Immature natural killer cell (primary cell): Measurements from ENCODE around the gene TNFRSF14. TPM values are rescaled to one million over a fixed set of nuclear protein-coding genes. Genes with fewer than 3 reads are reported as not detected.

Source experiments
- DNase-seq, 3 donors: peaks; one replicate each; pipeline ENCODE4 v3.0.0; 2022; ENCODE audit warnings: mixed read lengths in 1 of 3
- H3K27ac Mint-ChIP-seq, 6 donors: one replicate each; pipeline ENCODE4 v1.8.0; 2020; ENCODE audit warnings: mixed read lengths in 6 of 6, mild to moderate bottlenecking in 5 of 6, inconsistent platforms in 4 of 6, moderate library complexity in 3 of 6
- H3K27me3 Mint-ChIP-seq, 3 donors: one replicate each; pipeline ENCODE4 v1.8.0; 2020 to 2021; ENCODE audit warnings: low read depth in 3 of 3, mild to moderate bottlenecking in 3 of 3, mixed read lengths in 3 of 3, moderate library complexity in 3 of 3, inconsistent platforms in 1 of 3
- H3K36me3 Mint-ChIP-seq, 3 donors: one replicate each; pipeline ENCODE4 v1.8.0; 2020; ENCODE audit warnings: mixed read lengths in 3 of 3, inconsistent platforms in 2 of 3, mild to moderate bottlenecking in 2 of 3
- H3K4me1 Mint-ChIP-seq, 2 donors: one replicate each; pipeline ENCODE4 v1.8.0; 2020; ENCODE audit warnings: inconsistent platforms in 2 of 2, mild to moderate bottlenecking in 2 of 2, mixed read lengths in 2 of 2, moderate library complexity in 1 of 2
- H3K4me3 Mint-ChIP-seq, 5 donors: one replicate each; pipeline ENCODE4 v1.8.0; 2020; ENCODE audit warnings: mild to moderate bottlenecking in 5 of 5, mixed read lengths in 5 of 5, inconsistent platforms in 3 of 5, moderate library complexity in 3 of 5
- H3K9me3 Mint-ChIP-seq, 6 donors: one replicate each; pipeline ENCODE4 v1.8.0; 2020; ENCODE audit warnings: mild to moderate bottlenecking in 6 of 6, mixed read lengths in 6 of 6, inconsistent platforms in 4 of 6, moderate library complexity in 3 of 6
- polyA plus RNA-seq, 3 donors: library from polyadenylated mRNA; unstranded; fragments of 300-500 nt; fragmentation: Illumina TruSeq; gene quantifications; one replicate each; pipeline ENCODE4 v1.2.3, GENCODE V29; 2021

TNFRSF14 gene
- polyA plus RNA-seq, 3 donors from 2014 or later = 62.5 to 75.1 (median 63.8) TPM

DNA sequence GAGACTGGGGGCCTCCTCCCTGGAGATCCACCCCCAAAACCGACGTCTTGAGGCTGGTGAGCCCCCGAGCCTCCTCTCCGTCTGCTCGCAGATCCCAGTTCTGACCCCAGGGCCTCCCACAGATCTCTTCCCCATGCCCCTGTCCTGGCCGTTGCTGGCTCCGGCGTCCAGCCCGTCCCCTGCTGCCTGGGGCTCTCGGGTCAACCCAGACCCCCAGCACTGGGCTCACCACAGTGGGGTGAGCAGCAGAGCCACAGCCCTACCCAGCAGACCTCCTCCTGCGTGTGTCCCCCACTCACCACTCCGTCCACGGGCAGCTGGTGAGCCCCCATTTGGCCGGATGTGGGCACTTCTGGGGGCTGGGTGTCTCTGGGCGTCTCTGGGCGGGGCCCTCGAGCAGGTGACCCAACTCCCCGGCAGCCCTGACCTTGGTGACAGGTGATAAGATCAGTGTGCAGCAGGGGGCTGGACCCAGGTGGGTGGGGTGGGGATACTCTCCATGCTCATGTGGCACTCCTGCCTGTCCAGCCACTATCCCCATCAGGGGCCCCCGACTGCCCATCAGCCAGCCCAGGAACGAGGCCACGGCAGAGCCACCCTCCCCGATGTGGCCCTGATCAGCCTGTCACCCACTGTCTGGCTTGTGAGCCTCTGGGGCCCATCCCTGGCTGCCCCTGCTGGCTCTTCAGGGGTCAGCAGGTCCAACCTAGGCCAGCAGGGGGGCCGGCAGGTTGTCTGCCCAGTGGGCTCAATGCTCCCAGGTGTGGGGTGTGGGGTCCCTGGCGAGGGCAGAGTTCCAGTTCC is 709 bp downstream of the TNFRSF14 start:
- Mint-ChIP-seq H3K9me3 (no peaks in the 10 kb centered on the region), H3K27ac (peak overlapping the region; percentile 93 to 100 (median 96)), H3K4me3 (peak overlapping the region; percentile 93 to 99 (median 98)), H3K4me1 (peaks cover 32 to 39% of the 10 kb centered on the region in 2 donors), H3K27me3 (peaks cover 6 to 13% (median 9%) of the 10 kb centered on the region in 3 donors), H3K36me3 (no peaks in the 10 kb centered on the region)
- DNase-seq = peak; percentile 62 to 72 (median 65)

DNA sequence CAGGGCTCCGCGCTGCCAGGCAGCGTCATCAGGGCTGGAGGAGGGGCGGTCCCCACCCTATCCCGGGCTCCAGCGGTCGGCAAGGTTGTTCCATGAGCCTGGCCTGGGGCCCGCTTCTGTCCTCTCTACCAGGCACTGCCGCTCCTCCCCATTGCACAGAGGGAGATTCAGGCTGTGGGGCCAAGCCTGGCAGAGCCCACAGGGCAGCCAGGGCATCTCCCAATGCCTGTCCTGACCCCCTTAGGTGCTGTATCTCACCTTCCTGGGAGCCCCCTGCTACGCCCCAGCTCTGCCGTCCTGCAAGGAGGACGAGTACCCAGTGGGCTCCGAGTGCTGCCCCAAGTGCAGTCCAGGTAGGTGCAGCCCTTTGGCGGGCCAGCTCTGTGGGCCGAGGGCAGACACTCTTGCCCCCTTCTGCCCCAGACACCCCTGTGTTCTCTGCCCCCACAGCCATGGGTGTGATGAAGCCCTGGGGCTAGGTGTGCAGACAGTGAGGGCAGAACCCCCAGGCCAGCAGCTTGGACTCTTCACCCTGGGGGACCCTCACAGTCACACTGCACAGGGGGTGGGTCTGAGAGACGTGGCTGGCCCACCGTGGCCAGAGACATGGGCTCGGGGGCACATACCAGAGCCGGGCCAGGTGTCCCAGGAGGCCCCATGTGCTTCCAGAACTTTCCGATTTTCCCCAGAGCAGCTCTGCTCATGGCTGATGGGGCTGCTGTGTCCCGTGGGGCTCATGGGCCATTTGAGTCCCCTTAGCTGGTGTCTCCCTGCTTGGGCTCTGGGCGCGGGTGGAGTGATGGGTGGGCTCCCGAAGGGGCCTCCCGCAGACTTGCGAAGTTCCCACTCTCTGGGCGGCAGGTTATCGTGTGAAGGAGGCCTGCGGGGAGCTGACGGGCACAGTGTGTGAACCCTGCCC is 1.6 kb downstream of the TNFRSF14 start:
- no peak for DNase-seq
- H3K4me3 Mint-ChIP-seq = peak overlapping the region; percentile 71 to 99 (median 98)
- no peaks in the 10 kb centered on the region for H3K9me3 Mint-ChIP-seq
- peaks cover 32 to 39% of the 10 kb centered on the region in 2 donors for H3K4me1 Mint-ChIP-seq
- peak overlapping the region; percentile 82 to 100 (median 94) for H3K27ac Mint-ChIP-seq
- no peaks in the 10 kb centered on the region for H3K36me3 Mint-ChIP-seq
- peaks cover 6 to 13% (median 9%) of the 10 kb centered on the region in 3 donors for H3K27me3 Mint-ChIP-seq

DNA sequence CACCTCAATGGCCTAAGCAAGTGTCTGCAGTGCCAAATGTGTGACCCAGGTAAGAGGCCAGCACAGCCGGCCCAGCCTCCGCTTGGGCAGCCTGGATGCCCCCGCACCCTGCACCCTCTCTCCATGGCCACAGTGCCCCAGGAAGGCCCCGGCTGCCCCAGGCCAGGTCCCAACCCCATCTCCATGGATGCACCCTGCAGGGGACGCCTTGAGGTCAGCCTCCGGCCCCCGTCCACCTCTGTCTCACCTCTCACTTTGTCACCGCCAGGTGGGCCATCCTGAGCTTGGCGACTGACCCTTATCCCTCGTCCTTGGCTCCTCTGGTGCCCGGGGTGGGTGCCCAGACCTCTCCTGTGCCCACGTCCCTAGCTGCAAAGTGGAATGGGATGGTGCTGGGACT is 2.2 kb downstream of the TNFRSF14 start:
- Mint-ChIP-seq H3K27ac (peak overlapping the region in 5 of 6 donors; percentile 40 to 100 (median 60)), H3K27me3 (peaks cover 6 to 13% (median 9%) of the 10 kb centered on the region in 3 donors), H3K4me3 (peak overlapping the region; percentile 29 to 99 (median 54)), H3K36me3 (no peaks in the 10 kb centered on the region), H3K9me3 (no peaks in the 10 kb centered on the region), H3K4me1 (peaks cover 32 to 39% of the 10 kb centered on the region in 2 donors)
- no peak for DNase-seq

DNA sequence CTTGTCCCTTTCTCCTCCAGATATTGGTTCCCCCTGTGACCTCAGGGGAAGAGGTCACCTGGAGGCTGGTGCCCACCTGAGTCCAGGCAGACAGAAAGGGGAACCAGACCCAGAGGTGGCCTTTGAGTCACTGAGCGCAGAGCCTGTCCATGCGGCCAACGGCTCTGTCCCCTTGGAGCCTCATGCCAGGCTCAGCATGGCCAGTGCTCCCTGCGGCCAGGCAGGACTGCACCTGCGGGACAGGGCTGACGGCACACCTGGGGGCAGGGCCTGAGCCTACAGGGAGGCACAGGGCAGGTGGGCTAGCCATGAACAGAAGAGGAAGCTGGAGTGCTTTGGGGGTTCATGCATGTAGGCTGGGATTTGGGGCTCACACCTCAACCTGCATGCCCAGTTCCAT is 2.7 kb downstream of the TNFRSF14 start:
- Mint-ChIP-seq H3K9me3 (no peaks in the 10 kb centered on the region), H3K27me3 (peaks cover 6 to 13% (median 9%) of the 10 kb centered on the region in 3 donors), H3K4me1 (peaks cover 32 to 36% of the 10 kb centered on the region in 2 donors), H3K4me3 (peak overlapping the region; percentile 10 to 71 (median 51)), H3K36me3 (no peaks in the 10 kb centered on the region), H3K27ac (peak overlapping the region in 4 of 6 donors; percentile 40 to 79 (median 64))
- no peak for DNase-seq

DNA sequence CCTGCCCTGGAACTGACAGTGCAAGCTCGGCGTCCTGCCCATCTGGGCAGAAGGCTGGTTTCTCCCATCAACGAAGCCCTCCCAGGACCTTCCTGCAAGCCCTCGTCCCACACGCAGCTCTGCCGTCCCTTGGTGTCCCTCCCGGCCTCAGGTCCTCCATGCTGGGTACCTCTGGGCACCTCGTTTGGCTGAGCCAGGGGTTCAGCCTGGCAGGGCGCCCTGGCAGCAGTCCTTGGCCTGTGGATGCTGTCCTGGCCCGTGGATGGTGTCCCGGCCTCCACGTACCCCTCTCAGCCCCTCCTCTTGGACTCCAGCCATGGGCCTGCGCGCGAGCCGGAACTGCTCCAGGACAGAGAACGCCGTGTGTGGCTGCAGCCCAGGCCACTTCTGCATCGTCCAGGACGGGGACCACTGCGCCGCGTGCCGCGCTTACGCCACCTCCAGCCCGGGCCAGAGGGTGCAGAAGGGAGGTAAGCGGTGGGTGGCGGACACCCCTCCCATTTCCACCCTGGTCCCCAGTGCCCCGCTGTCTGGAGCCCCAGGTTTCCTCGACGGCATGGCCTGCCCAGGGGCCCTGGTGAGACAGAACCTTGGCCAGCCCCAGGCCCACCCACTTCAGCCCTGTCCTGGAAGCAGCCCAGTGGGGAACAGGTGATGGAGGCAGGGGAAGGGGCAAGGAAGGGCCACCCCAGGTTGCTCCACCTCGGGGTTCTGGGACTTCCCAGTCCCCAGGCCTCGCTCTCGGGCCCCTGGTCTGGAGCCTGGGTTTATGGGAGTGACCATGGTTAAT is 3.5 kb downstream of the TNFRSF14 start:
- Mint-ChIP-seq H3K27ac (no peak overlapping the region), H3K36me3 (no peaks in the 10 kb centered on the region), H3K4me1 (peaks cover 28 to 30% of the 10 kb centered on the region in 2 donors), H3K27me3 (peaks cover 6 to 13% (median 9%) of the 10 kb centered on the region in 3 donors), H3K4me3 (no peak overlapping the region), H3K9me3 (no peaks in the 10 kb centered on the region)
- no peak for DNase-seq

DNA sequence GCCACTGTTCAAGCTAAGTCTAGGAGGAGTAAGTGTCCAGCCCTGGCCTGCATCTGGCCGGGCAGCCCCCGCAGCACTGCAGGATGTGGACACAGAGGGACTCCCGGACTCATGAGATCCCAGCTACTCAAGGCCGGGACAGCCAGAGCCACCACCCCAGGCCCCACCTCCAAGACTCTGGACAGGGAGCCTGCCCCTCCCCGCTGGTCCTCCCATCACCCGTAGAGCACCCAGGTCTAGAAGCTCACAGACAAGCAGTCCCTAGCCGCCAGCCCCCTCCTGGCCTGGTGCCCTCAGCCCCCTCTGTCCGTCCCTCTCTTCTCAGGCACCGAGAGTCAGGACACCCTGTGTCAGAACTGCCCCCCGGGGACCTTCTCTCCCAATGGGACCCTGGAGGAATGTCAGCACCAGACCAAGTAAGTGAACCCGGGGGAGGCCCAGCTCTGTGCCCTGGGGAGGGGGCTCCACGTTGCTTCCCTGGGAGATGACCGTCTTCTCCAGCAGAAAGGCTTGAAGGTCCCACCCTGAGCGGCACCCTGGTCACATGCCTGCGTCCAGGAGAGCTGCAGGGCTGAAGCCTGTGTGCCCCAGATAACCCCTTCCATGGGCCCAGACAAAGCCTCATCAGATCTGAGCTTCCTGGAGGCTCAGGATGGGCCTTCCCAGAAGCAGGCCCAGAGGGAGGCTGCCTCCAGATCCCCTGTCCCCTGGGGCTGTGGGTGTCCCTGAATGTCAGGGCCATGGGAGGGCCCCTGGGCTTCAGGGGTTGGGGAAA is 4.3 kb downstream of the TNFRSF14 start:
- no peak for DNase-seq
- no peaks in the 10 kb centered on the region for H3K36me3 Mint-ChIP-seq
- H3K27ac Mint-ChIP-seq = no peak overlapping the region
- peaks cover 23% of the 10 kb centered on the region in 2 donors for H3K4me1 Mint-ChIP-seq
- H3K27me3 Mint-ChIP-seq = peaks cover 6 to 13% (median 9%) of the 10 kb centered on the region in 3 donors
- H3K4me3 Mint-ChIP-seq = no peak overlapping the region
- H3K9me3 Mint-ChIP-seq = no peaks in the 10 kb centered on the region

DNA sequence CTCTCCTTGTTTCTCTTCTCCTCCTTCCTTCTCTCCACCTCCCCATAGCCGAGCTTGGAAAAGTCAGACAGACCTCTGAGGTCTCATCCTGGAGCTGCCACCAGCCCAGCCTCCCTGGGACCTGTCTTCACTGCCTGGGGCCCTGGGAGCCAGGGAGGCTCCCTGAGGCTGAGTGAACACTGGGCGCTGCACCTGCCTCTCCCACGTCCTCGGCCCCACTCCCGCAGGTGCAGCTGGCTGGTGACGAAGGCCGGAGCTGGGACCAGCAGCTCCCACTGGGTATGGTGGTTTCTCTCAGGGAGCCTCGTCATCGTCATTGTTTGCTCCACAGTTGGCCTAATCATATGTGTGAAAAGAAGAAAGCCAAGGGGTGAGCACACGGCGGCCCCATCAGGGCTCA is 5.3 kb downstream of the TNFRSF14 start:
- Mint-ChIP-seq H3K4me1 (peaks cover 14 to 16% of the 10 kb centered on the region in 2 donors), H3K27ac (peak overlapping the region in 4 of 6 donors; percentile 10 to 72 (median 52)), H3K4me3 (no peak overlapping the region), H3K27me3 (peaks cover 4 to 5% (median 4%) of the 10 kb centered on the region in 3 donors), H3K36me3 (no peaks in the 10 kb centered on the region), H3K9me3 (no peaks in the 10 kb centered on the region)
- DNase-seq = no peak

DNA sequence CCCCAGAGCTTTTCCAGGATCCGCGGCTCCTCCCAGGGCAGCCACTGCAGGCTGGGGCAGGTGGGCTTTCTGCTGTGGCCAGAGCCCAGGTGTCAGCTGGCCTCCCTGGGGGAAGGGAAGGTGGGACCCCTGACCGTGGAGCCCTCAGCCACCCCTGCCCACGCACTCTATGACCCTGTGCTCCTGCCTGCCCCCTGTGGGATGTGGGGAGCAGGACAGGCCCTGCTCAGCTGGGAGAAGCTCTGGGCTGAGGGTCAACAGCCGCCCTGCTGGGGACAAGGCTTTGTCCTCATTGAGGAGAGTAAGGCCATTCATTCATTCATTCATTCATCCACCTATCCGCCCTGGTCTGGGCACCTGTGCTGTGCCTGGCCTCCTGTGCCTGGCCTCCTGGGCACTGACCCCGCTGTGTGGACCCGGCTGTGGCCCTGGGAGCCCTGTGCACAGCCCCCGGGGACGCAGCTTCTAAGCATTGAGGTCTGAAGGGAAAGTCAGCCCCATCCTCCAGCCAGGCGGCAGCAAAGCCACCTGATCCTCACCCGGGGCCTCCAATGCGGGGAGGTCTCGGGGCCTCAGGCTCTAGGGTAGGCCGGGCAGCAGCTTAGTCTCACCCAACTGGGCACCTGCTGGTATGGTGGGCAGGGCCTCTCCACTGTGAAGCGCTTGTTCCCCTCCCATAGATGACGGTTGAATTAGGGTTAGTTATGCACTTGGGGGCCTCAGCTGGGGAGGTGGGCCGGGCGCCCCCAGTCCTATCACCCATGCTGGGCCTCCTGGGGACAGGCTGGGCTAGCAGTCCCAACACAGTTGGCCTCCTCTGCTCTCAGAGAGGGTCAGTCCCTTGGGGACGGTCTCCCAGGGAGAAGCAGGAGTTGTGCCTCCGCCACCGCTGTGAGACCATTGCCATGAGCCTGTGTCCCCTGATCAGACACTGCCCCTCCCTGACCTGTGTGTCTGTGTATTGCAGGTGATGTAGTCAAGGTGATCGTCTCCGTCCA is 6.0 kb downstream of the TNFRSF14 start:
- Mint-ChIP-seq H3K27me3 (no peaks in the 10 kb centered on the region), H3K36me3 (no peaks in the 10 kb centered on the region), H3K4me1 (peaks cover 11 to 14% of the 10 kb centered on the region in 2 donors), H3K4me3 (no peak overlapping the region), H3K27ac (no peak overlapping the region), H3K9me3 (no peaks in the 10 kb centered on the region)
- no peak for DNase-seq

DNA sequence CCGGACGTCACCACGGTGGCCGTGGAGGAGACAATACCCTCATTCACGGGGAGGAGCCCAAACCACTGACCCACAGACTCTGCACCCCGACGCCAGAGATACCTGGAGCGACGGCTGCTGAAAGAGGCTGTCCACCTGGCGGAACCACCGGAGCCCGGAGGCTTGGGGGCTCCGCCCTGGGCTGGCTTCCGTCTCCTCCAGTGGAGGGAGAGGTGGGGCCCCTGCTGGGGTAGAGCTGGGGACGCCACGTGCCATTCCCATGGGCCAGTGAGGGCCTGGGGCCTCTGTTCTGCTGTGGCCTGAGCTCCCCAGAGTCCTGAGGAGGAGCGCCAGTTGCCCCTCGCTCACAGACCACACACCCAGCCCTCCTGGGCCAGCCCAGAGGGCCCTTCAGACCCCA is 7.0 kb downstream of the TNFRSF14 start:
- Mint-ChIP-seq H3K9me3 (no peaks in the 10 kb centered on the region), H3K27ac (no peak overlapping the region), H3K4me3 (no peak overlapping the region), H3K36me3 (no peaks in the 10 kb centered on the region), H3K4me1 (peaks cover 2 to 6% of the 10 kb centered on the region in 2 donors), H3K27me3 (no peaks in the 10 kb centered on the region)
- no peak for DNase-seq

DNA sequence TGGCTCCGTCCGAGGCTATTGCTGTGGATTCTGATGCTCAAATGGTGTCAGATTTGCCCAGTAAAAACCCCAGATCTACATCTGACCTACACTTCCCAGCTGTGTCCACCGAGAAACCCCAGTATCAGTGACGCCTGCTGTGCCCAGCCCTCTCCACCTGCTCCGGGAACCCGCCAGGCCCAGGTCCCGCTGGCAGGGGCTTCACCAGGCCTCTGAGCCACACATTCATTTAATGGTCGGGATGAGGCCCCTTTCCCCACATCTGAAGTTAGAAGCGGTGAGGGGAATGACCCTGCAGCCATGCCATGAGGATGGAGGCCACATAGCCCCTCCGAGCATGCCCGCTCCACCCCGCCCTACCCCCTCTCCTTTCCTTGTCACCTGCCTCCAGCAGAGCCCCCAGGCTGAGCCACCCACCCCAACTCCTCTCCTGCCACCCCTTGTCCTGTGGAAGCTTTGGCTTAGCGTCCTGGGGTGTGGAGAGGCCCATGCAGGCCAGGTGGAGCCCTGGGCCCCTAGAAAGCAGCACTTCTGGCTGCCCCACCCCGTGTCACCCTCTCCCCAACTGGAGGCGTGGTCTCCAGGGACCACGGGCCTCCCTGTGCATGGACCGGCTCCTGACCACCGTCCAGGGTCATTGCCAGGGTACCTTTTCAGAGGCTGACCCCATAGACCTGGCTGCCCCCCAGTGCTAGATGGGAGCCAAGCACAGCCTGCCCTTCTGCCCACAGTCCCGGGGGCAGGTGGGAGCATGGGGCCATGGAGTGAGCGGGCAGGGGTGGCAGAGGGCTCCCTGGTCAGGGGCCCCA is 8.0 kb downstream of the TNFRSF14 start:
- no peak overlapping the region for H3K4me3 Mint-ChIP-seq
- H3K4me1 Mint-ChIP-seq = peaks cover 0 to 2% of the 10 kb centered on the region in 2 donors

DNA sequence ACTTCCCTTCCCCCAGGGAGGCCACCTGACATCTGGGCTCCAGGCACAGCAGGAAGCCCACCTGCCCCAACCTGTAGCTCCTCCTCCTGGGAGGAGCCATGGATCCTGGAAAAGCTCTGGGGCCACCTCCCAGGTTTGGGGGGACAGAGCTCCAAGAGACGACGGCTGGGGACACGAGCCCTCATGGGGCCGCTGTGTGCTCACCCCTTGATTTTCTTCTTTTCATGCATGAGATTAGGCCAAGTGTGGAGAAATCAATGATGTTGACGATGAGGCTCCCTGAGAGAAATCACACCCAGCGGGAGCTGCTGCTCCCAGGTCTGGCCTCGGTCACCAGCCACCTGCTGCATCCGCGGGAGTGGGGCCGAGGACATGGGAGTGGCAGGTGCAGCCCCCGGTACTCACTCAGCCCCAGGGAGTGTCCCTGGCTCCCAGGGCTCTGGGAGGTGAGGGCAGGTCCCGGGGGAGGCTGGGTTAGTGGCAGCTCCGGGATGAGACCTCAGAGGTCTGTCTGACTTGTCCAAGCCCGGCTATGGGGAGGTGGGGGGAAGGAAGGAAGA is 8.7 kb downstream of the TNFRSF14 start:
- no peak for DNase-seq
- H3K9me3 Mint-ChIP-seq = no peaks in the 10 kb centered on the region
- H3K4me1 Mint-ChIP-seq = peaks cover 0 to 2% of the 10 kb centered on the region in 2 donors
- no peaks in the 10 kb centered on the region for H3K36me3 Mint-ChIP-seq
- H3K27ac Mint-ChIP-seq = no peak overlapping the region
- H3K4me3 Mint-ChIP-seq = no peak overlapping the region
- H3K27me3 Mint-ChIP-seq = no peaks in the 10 kb centered on the region

More for the DNA sequence above, 8.0 kb downstream of the TNFRSF14 start:
- Mint-ChIP-seq H3K27ac (peak overlapping the region in 1 of 6 donors; percentile 28), H3K36me3 (no peaks in the 10 kb centered on the region), H3K9me3 (no peaks in the 10 kb centered on the region), H3K27me3 (no peaks in the 10 kb centered on the region)
- DNase-seq = no peak
